ENCODE measurements around the gene CEP164. TPM values are rescaled to one million over a fixed set of nuclear protein-coding genes. Genes with fewer than 3 reads are reported as not detected.

The CEP164 gene
- total and polyA plus RNA-seq, 2 experiments from 2014 or later, result 13.9 to 23.8 TPM

GRCh38 chr11:117384045-117384444 is 56.4 kb downstream of the CEP164 start:
- no peaks in the 10 kb centered on the region for H3K9me2 ChIP-seq (ENCODE audit: insufficient read depth)
- Mint-ChIP-seq H3K9me3 (no peaks in the 10 kb centered on the region), H3K36me3 (ENCODE audit: low read depth) (peaks cover 6% of the 10 kb centered on the region; the same call in 1 of the 3 replicates), H3K27me3 (ENCODE audit: insufficient read depth, low read depth, poor library complexity) (no peaks in the 10 kb centered on the region), H3K27ac (no peak overlapping the region), H3K4me1 (peaks cover 9% of the 10 kb centered on the region; the same call in 2 of the 3 replicates), H3K4me3 (no peak overlapping the region)
- H3K27ac ChIP-seq (ENCODE audit: low read depth), result no peak overlapping the region
- H3K36me3 ChIP-seq (ENCODE audit: insufficient read depth), result no peaks in the 10 kb centered on the region
- no peak for DNase-seq (ENCODE audit: low spot score)
- H3K4me2 ChIP-seq, result no peak overlapping the region
- no peaks in the 10 kb centered on the region for H3K27me3 ChIP-seq (ENCODE audit: insufficient read depth)
- TF ChIP-seq, protein P1, sequence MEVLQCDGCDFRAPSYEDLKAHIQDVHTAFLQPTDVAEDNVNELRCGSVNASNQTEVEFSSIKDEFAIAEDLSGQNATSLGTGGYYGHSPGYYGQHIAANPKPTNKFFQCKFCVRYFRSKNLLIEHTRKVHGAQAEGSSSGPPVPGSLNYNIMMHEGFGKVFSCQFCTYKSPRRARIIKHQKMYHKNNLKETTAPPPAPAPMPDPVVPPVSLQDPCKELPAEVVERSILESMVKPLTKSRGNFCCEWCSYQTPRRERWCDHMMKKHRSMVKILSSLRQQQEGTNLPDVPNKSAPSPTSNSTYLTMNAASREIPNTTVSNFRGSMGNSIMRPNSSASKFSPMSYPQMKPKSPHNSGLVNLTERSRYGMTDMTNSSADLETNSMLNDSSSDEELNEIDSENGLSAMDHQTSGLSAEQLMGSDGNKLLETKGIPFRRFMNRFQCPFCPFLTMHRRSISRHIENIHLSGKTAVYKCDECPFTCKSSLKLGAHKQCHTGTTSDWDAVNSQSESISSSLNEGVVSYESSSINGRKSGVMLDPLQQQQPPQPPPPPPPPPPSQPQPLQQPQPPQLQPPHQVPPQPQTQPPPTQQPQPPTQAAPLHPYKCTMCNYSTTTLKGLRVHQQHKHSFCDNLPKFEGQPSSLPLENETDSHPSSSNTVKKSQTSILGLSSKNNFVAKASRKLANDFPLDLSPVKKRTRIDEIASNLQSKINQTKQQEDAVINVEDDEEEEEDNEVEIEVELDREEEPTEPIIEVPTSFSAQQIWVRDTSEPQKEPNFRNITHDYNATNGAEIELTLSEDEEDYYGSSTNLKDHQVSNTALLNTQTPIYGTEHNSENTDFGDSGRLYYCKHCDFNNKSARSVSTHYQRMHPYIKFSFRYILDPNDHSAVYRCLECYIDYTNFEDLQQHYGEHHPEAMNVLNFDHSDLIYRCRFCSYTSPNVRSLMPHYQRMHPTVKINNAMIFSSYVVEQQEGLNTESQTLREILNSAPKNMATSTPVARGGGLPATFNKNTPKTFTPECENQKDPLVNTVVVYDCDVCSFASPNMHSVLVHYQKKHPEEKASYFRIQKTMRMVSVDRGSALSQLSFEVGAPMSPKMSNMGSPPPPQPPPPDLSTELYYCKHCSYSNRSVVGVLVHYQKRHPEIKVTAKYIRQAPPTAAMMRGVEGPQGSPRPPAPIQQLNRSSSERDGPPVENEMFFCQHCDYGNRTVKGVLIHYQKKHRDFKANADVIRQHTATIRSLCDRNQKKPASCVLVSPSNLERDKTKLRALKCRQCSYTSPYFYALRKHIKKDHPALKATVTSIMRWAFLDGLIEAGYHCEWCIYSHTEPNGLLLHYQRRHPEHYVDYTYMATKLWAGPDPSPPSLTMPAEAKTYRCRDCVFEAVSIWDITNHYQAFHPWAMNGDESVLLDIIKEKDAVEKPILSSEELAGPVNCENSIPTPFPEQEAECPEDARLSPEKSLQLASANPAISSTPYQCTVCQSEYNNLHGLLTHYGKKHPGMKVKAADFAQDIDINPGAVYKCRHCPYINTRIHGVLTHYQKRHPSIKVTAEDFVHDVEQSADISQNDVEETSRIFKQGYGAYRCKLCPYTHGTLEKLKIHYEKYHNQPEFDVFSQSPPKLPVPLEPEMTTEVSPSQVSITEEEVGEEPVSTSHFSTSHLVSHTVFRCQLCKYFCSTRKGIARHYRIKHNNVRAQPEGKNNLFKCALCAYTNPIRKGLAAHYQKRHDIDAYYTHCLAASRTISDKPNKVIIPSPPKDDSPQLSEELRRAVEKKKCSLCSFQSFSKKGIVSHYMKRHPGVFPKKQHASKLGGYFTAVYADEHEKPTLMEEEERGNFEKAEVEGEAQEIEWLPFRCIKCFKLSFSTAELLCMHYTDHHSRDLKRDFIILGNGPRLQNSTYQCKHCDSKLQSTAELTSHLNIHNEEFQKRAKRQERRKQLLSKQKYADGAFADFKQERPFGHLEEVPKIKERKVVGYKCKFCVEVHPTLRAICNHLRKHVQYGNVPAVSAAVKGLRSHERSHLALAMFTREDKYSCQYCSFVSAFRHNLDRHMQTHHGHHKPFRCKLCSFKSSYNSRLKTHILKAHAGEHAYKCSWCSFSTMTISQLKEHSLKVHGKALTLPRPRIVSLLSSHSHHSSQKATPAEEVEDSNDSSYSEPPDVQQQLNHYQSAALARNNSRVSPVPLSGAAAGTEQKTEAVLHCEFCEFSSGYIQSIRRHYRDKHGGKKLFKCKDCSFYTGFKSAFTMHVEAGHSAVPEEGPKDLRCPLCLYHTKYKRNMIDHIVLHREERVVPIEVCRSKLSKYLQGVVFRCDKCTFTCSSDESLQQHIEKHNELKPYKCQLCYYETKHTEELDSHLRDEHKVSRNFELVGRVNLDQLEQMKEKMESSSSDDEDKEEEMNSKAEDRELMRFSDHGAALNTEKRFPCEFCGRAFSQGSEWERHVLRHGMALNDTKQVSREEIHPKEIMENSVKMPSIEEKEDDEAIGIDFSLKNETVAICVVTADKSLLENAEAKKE (CRISPR knock-in tag; IDR thresholded peaks at IDR 0.05), result no peak
- TF ChIP-seq, protein P2, sequence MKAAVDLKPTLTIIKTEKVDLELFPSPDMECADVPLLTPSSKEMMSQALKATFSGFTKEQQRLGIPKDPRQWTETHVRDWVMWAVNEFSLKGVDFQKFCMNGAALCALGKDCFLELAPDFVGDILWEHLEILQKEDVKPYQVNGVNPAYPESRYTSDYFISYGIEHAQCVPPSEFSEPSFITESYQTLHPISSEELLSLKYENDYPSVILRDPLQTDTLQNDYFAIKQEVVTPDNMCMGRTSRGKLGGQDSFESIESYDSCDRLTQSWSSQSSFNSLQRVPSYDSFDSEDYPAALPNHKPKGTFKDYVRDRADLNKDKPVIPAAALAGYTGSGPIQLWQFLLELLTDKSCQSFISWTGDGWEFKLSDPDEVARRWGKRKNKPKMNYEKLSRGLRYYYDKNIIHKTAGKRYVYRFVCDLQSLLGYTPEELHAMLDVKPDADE (IDR thresholded peaks at IDR 0.05), result no peak
- TF ChIP-seq NANOG (IDR thresholded peaks at IDR 0.05; ENCODE audit: borderline replicate concordance) (no peak), ZNF331 (CRISPR knock-in tag; IDR thresholded peaks at IDR 0.05; ENCODE audit: low read depth) (no peak), EZH2 (IDR thresholded peaks at IDR 0.05; ENCODE audit: low read depth, unreplicated experiment) (no peak), JUNB (IDR thresholded peaks at IDR 0.05; ENCODE audit: unreplicated experiment) (no peak), ZNF114 (CRISPR knock-in tag; IDR thresholded peaks at IDR 0.05) (no peak), POLR2AphosphoS5 (IDR thresholded peaks at IDR 0.05; ENCODE audit: low read depth) (no peak), CREB1 (CRISPR knock-in tag; IDR thresholded peaks at IDR 0.05; ENCODE audit: low read depth) (no peak), EZH2phosphoT487 (IDR thresholded peaks at IDR 0.05; ENCODE audit: unreplicated experiment) (no peak), STAT1 (IDR thresholded peaks at IDR 0.05; ENCODE audit: unreplicated experiment) (no peak)
- TF ChIP-seq, protein P3, sequence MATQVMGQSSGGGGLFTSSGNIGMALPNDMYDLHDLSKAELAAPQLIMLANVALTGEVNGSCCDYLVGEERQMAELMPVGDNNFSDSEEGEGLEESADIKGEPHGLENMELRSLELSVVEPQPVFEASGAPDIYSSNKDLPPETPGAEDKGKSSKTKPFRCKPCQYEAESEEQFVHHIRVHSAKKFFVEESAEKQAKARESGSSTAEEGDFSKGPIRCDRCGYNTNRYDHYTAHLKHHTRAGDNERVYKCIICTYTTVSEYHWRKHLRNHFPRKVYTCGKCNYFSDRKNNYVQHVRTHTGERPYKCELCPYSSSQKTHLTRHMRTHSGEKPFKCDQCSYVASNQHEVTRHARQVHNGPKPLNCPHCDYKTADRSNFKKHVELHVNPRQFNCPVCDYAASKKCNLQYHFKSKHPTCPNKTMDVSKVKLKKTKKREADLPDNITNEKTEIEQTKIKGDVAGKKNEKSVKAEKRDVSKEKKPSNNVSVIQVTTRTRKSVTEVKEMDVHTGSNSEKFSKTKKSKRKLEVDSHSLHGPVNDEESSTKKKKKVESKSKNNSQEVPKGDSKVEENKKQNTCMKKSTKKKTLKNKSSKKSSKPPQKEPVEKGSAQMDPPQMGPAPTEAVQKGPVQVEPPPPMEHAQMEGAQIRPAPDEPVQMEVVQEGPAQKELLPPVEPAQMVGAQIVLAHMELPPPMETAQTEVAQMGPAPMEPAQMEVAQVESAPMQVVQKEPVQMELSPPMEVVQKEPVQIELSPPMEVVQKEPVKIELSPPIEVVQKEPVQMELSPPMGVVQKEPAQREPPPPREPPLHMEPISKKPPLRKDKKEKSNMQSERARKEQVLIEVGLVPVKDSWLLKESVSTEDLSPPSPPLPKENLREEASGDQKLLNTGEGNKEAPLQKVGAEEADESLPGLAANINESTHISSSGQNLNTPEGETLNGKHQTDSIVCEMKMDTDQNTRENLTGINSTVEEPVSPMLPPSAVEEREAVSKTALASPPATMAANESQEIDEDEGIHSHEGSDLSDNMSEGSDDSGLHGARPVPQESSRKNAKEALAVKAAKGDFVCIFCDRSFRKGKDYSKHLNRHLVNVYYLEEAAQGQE (IDR thresholded peaks at IDR 0.05; ENCODE audit: unreplicated experiment), result no peak
- TF ChIP-seq, protein P4, sequence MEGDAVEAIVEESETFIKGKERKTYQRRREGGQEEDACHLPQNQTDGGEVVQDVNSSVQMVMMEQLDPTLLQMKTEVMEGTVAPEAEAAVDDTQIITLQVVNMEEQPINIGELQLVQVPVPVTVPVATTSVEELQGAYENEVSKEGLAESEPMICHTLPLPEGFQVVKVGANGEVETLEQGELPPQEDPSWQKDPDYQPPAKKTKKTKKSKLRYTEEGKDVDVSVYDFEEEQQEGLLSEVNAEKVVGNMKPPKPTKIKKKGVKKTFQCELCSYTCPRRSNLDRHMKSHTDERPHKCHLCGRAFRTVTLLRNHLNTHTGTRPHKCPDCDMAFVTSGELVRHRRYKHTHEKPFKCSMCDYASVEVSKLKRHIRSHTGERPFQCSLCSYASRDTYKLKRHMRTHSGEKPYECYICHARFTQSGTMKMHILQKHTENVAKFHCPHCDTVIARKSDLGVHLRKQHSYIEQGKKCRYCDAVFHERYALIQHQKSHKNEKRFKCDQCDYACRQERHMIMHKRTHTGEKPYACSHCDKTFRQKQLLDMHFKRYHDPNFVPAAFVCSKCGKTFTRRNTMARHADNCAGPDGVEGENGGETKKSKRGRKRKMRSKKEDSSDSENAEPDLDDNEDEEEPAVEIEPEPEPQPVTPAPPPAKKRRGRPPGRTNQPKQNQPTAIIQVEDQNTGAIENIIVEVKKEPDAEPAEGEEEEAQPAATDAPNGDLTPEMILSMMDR (conservative IDR thresholded peaks at IDR 0.05; ENCODE audit: low read depth in 2 of 2), result no peak
- no peak overlapping the region for H3K4me3 ChIP-seq
- no peaks in the 10 kb centered on the region for H3F3A ChIP-seq (replicated peaks; ENCODE audit: low read depth)
- H3K4me1 ChIP-seq (ENCODE audit: insufficient read depth), result no peaks in the 10 kb centered on the region
- H4K20me1 ChIP-seq (replicated peaks; ENCODE audit: insufficient read depth), result no peaks in the 10 kb centered on the region
- H3K79me2 ChIP-seq (replicated peaks; ENCODE audit: insufficient read depth), result no peaks in the 10 kb centered on the region
- ATAC-seq, result no peak
- H2AFZ ChIP-seq, result no peak overlapping the region
